CD14-positive monocyte (primary cell): ENCODE results near the gene CECR2. TPM values are rescaled to one million over a fixed set of nuclear protein-coding genes. Genes with fewer than 3 reads are reported as not detected.
A peak's percentile ranks its signal among the peaks of the same experiment; 100 is the strongest.

Experiments
- DNase-seq, 3 donors: peaks; one replicate each; pipeline ENCODE4 v3.0.0-alpha.2; 2011 to 2022
- H2AFZ ChIP-seq: 2 replicates; pipeline ENCODE4 v1.6.0; 2012; ENCODE audit warnings: mild to moderate bottlenecking, low read depth, low read length, inconsistent platforms; ENCODE audit not compliant: insufficient read depth, poor library complexity, severe bottlenecking
- H3K27ac ChIP-seq, 2 donors: 1 replicate in 1 of 2; 2 replicates in 1 of 2; pipeline ENCODE4 v1.5.1; 2012 to 2013; ENCODE audit warnings: low read length in 2 of 2, control low read depth in 1 of 2, inconsistent platforms in 1 of 2, low read depth in 1 of 2, mild to moderate bottlenecking in 1 of 2
- H3K27me3 ChIP-seq, 2 donors: one replicate each; pipeline versions ENCODE4 v1.6.0 to v1.6.1; 2011 to 2013; ENCODE audit warnings: low read length in 2 of 2; ENCODE audit not compliant: control insufficient read depth in 2 of 2, insufficient read depth in 2 of 2
- H3K36me3 ChIP-seq, 2 donors: replicated peaks in 1 of 2; 1 replicate in 1 of 2; 2 replicates in 1 of 2; pipeline versions ENCODE4 v1.5.1 to v1.6.1; 2012 to 2013; ENCODE audit warnings: low read length in 2 of 2, control low read depth in 1 of 2, inconsistent platforms in 1 of 2, mild to moderate bottlenecking in 1 of 2; ENCODE audit not compliant: insufficient read depth in 2 of 2, control insufficient read depth in 1 of 2
- H3K4me1 ChIP-seq, 2 donors: 1 replicate in 1 of 2; 2 replicates in 1 of 2; pipeline versions ENCODE4 v1.5.1 to v1.6.1; 2012 to 2013; ENCODE audit warnings: low read length in 2 of 2, control low read depth in 1 of 2, inconsistent platforms in 1 of 2, mild to moderate bottlenecking in 1 of 2, moderate library complexity in 1 of 2; ENCODE audit not compliant: insufficient read depth in 2 of 2, control insufficient read depth in 1 of 2
- H3K4me2 ChIP-seq: replicated peaks from 2 replicates; pipeline ENCODE3; 2012; ENCODE audit warnings: low read length, moderate library complexity, mild to moderate bottlenecking; ENCODE audit not compliant: poor library complexity, severe bottlenecking; ENCODE audit errors: extremely low read depth
- H3K4me3 ChIP-seq, 3 experiments: fragments of 200-600 bp in 1 of 3; sonication (generic) in 1 of 3; replicated peaks in 1 of 3; 1 replicate in 2 of 3; 2 replicates in 1 of 3; pipeline ENCODE4 v1.5.1; 2011 to 2013; ENCODE audit warnings: low read length in 3 of 3, mild to moderate bottlenecking in 3 of 3, control low read depth in 2 of 3, low read depth in 2 of 3, inconsistent platforms in 1 of 3, moderate library complexity in 1 of 3
- H3K79me2 ChIP-seq: 2 replicates; pipeline ENCODE4 v1.6.0; 2012; ENCODE audit warnings: mild to moderate bottlenecking, control low read depth, inconsistent platforms, low read length, moderate library complexity; ENCODE audit not compliant: insufficient read depth
- H3K9ac ChIP-seq: 2 replicates; pipeline ENCODE4 v1.6.0; 2017; ENCODE audit warnings: low read length, mild to moderate bottlenecking; ENCODE audit not compliant: insufficient read depth, poor library complexity, severe bottlenecking
- H3K9me3 ChIP-seq, 2 donors: replicated peaks in 1 of 2; 1 replicate in 1 of 2; 2 replicates in 1 of 2; pipeline versions ENCODE4 v1.5.1 to v1.6.1; 2012 to 2013; ENCODE audit warnings: low read length in 2 of 2, control low read depth in 1 of 2; ENCODE audit not compliant: control insufficient read depth in 1 of 2, insufficient read depth in 1 of 2
- H4K20me1 ChIP-seq: 2 replicates; pipeline ENCODE4 v1.6.0; 2012; ENCODE audit warnings: mild to moderate bottlenecking, low read length, control low read depth, moderate library complexity; ENCODE audit not compliant: insufficient read depth
- H3K27ac Mint-ChIP-seq, 7 donors: one replicate each; pipeline ENCODE4 v1.8.0; 2020; ENCODE audit warnings: mild to moderate bottlenecking in 7 of 7, mixed read lengths in 7 of 7, moderate library complexity in 6 of 7, inconsistent platforms in 2 of 7
- H3K27me3 Mint-ChIP-seq, 3 donors: one replicate each; pipeline ENCODE4 v1.8.0; 2021 to 2022; ENCODE audit warnings: low read depth in 3 of 3, mild to moderate bottlenecking in 3 of 3, mixed read lengths in 3 of 3, moderate library complexity in 3 of 3, inconsistent platforms in 1 of 3
- H3K36me3 Mint-ChIP-seq, 2 donors: one replicate each; pipeline ENCODE4 v1.8.0; 2020; ENCODE audit warnings: mixed read lengths in 2 of 2, inconsistent platforms in 1 of 2, mild to moderate bottlenecking in 1 of 2
- H3K4me1 Mint-ChIP-seq: one replicate; pipeline ENCODE4 v1.8.0; 2020; ENCODE audit warnings: mild to moderate bottlenecking, mixed read lengths
- H3K4me3 Mint-ChIP-seq, 2 donors: one replicate each; pipeline ENCODE4 v1.8.0; 2020; ENCODE audit warnings: mild to moderate bottlenecking in 2 of 2, mixed read lengths in 2 of 2, moderate library complexity in 1 of 2
- H3K9me3 Mint-ChIP-seq, 7 donors: one replicate each; pipeline ENCODE4 v1.8.0; 2020 to 2022; ENCODE audit warnings: mixed read lengths in 7 of 7, mild to moderate bottlenecking in 6 of 7, moderate library complexity in 6 of 7, inconsistent platforms in 2 of 7
- WGBS: methylation state at CpG from one replicate; pipeline ENCODE4 v1.1.5; 2013; ENCODE audit warnings: missing lambda C conversion rate; ENCODE audit not compliant: insufficient coverage; 5-methylcytosine and 5-hydroxymethylcytosine counted together
- intact Hi-C, 2 donors: fragments of 100-400 bp; cut with micrococcal nuclease; formaldehyde crosslinking; loops; one replicate each; pipeline versions ENCODE4 v1.15.0 to v1.15.1; 2023
- polyA plus RNA-seq, 3 donors: library from polyadenylated mRNA; depleted of rRNA in 1 of 3; unstranded in 2 of 3; stranded (reverse) in 1 of 3; fragments of 300-500 nt in 2 of 3; fragments of >200 nt in 1 of 3; fragmentation: Illumina TruSeq in 2 of 3; gene quantifications; 1 replicate in 2 of 3; 2 replicates in 1 of 3; pipeline ENCODE4 v1.2.3, GENCODE V29; 2012 to 2021
- TF ChIP-seq, protein P1 (sequence below): fragments of 200-600 bp; IDR thresholded peaks from one replicate; pipeline ENCODE4 v1.8.0; 2022; ENCODE audit warnings: antibody characterized with exemption, mild to moderate bottlenecking

The CECR2 gene
- polyA plus RNA-seq, 3 donors: 0.02 to 0.29 (median 0.24) TPM

DNA sequence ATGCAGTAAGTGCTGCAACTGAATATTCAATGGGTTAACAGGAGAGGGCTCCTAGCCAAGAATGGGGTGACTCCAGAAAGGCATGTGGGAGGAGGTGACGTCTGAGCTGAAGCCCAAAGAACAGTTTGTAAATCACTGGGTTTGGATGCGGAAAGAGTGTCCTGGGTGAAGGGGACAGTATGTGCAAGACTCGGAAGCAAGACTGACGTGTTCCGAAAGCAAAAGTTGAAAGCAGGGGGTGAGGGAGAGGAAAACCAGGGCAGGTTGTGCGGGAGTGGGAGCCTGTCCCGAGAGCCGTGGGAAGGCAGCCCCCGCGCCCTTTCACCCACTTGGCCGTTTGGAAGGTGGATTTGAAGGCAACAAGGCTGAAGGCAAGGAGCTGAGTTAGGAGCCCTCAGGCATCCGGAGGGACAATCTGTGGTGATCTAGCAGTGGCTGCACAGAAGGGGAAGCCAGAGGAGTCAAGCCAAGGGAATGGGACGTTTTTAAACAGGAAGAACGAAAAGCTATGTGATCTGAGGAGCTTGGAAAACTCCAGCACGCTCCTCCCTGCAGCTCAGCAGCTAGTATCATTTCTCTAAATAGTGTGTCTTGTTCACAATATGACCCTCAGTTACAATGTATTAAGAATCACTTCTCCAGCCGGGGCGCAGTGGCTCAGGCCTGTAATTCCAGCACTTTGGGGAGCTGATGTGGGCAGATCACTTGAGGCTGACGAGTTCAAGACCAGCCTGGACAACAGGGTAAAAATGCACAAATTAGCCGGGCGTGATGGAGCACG lies 201.8 kb downstream of the CECR2 start:
- DNase-seq: no peak
- H3K27ac ChIP-seq: no peak overlapping the region
- no peaks in the 10 kb centered on the region for H3K9me3 ChIP-seq
- no peaks in the 10 kb centered on the region for H3K4me1 ChIP-seq
- WGBS: 80% methylated on average over 21 of the region's 21 CpGs
- no peak overlapping the region for H3K4me3 ChIP-seq
- Mint-ChIP-seq H3K4me1 (no peaks in the 10 kb centered on the region), H3K9me3 (peaks cover 0 to 3% (median 0%) of the 10 kb centered on the region in 7 donors), H3K4me3 (peak overlapping the region in 1 of 2 donors; percentile 36), H3K27ac (no peak overlapping the region), H3K36me3 (no peaks in the 10 kb centered on the region), H3K27me3 (peaks cover 4 to 13% (median 9%) of the 10 kb centered on the region in 3 donors)
- no peak overlapping the region for H3K4me2 ChIP-seq
- H3K79me2 ChIP-seq: no peaks in the 10 kb centered on the region
- TF ChIP-seq, protein P1, sequence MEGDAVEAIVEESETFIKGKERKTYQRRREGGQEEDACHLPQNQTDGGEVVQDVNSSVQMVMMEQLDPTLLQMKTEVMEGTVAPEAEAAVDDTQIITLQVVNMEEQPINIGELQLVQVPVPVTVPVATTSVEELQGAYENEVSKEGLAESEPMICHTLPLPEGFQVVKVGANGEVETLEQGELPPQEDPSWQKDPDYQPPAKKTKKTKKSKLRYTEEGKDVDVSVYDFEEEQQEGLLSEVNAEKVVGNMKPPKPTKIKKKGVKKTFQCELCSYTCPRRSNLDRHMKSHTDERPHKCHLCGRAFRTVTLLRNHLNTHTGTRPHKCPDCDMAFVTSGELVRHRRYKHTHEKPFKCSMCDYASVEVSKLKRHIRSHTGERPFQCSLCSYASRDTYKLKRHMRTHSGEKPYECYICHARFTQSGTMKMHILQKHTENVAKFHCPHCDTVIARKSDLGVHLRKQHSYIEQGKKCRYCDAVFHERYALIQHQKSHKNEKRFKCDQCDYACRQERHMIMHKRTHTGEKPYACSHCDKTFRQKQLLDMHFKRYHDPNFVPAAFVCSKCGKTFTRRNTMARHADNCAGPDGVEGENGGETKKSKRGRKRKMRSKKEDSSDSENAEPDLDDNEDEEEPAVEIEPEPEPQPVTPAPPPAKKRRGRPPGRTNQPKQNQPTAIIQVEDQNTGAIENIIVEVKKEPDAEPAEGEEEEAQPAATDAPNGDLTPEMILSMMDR: no peak
- H3K36me3 ChIP-seq: no peaks in the 10 kb centered on the region
- H3K27me3 ChIP-seq: no peaks in the 10 kb centered on the region
- H3K9ac ChIP-seq: no peak overlapping the region
- intact Hi-C loops: no loop called here
- H2AFZ ChIP-seq: no peak overlapping the region
- H4K20me1 ChIP-seq: no peaks in the 10 kb centered on the region

DNA sequence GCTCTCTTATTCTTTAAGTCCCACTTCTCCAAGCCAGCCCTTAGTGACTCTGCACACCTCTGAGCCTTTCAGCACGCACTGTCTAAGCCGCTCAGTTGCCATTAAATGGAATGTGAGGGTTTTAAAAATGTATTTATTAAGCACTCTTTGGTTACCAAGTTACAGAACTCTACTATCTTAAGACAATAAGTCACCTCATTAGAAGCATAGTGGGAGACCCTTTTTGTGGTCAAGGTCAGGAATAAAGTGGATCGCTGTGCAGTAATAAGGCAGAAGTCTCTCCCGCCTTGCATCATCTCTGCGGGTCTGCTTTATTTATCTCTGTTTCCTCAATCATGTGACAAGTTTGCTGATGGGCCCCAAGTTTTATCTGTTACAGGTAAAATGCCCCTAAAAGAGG lies 205.9 kb downstream of the CECR2 start:
- Mint-ChIP-seq H3K27ac (no peak overlapping the region), H3K36me3 (no peaks in the 10 kb centered on the region)

More for the DNA sequence above, 205.9 kb downstream of the CECR2 start:
- no CpG with 5 or more reads among the region's 5 CpGs for WGBS
- Mint-ChIP-seq H3K27me3 (peaks cover 0 to 10% (median 8%) of the 10 kb centered on the region in 3 donors), H3K4me1 (no peaks in the 10 kb centered on the region), H3K9me3 (no peaks in the 10 kb centered on the region), H3K4me3 (no peak overlapping the region)
- no peaks in the 10 kb centered on the region for H3K9me3 ChIP-seq
- H3K27me3 ChIP-seq: no peaks in the 10 kb centered on the region
- TF ChIP-seq, protein P1: no peak
- H2AFZ ChIP-seq: no peak overlapping the region
- H3K36me3 ChIP-seq: no peaks in the 10 kb centered on the region
- no peak overlapping the region for H3K4me2 ChIP-seq
- H3K4me1 ChIP-seq: no peaks in the 10 kb centered on the region
- H3K9ac ChIP-seq: no peak overlapping the region
- no peak overlapping the region for H3K4me3 ChIP-seq
- intact Hi-C loops: no loop called here
- H4K20me1 ChIP-seq: no peaks in the 10 kb centered on the region
- no peaks in the 10 kb centered on the region for H3K79me2 ChIP-seq
- no peak overlapping the region for H3K27ac ChIP-seq
- no peak for DNase-seq
